A673 (cell line): ENCODE results near the gene ZNF41. TPM values are rescaled to one million over a fixed set of nuclear protein-coding genes. Genes with fewer than 3 reads are reported as not detected.

Experiments used
- BruUV-seq: library from RNA; stranded (reverse); fragments of 400-500 nt; replicated peaks from 2 replicates; lab custom pipeline; 2021; lab: Mats Ljungman, UMichigan
- CTCF ChIA-PET: fragments of 300-600 bp; sonication (Branson Sonifier 250); formaldehyde crosslinking; loops from one replicate; lab custom pipeline; 2022; ENCODE audit warnings: antibody characterized with exemption; lab: Charles Lee
- POLR2A ChIA-PET: fragments of 300-600 bp; sonication (Branson Sonifier 250); formaldehyde crosslinking; loops from one replicate; lab custom pipeline; 2022; ENCODE audit warnings: antibody characterized with exemption; ENCODE audit not compliant: low non-redundant PET; lab: Charles Lee
- DNase-seq: peaks from one replicate; pipeline ENCODE4 v3.0.0-alpha.2; 2015; ENCODE audit warnings: low spot score
- H3K27ac ChIP-seq: fragments of 200-600 bp; sonication (generic); 2 replicates; pipeline ENCODE4 v1.5.1; 2016; ENCODE audit warnings: mixed run types, low read depth, mild to moderate bottlenecking, mixed read lengths, antibody characterized with exemption, low read length; ENCODE audit not compliant: poor library complexity, severe bottlenecking
- H3K27me3 ChIP-seq: fragments of 200-600 bp; sonication (generic); replicated peaks from 2 replicates; pipeline ENCODE4 v1.6.1; 2017; ENCODE audit warnings: mixed run types, low read depth, mild to moderate bottlenecking, mixed read lengths, antibody characterized with exemption, low read length; ENCODE audit not compliant: insufficient read depth, poor library complexity
- H3K36me3 ChIP-seq: fragments of 200-600 bp; sonication (generic); 2 replicates; pipeline ENCODE4 v1.6.1; 2016; ENCODE audit warnings: mixed run types, mild to moderate bottlenecking, mixed read lengths, antibody characterized with exemption, low read length; ENCODE audit not compliant: insufficient read depth, poor library complexity, severe bottlenecking
- H3K4me1 ChIP-seq: fragments of 200-600 bp; sonication (generic); 2 replicates; pipeline ENCODE4 v1.6.1; 2017; ENCODE audit warnings: mixed run types, mild to moderate bottlenecking, mixed read lengths, antibody characterized with exemption, low read length; ENCODE audit not compliant: insufficient read depth, poor library complexity, severe bottlenecking
- H3K4me3 ChIP-seq: fragments of 200-600 bp; sonication (generic); 2 replicates; pipeline ENCODE4 v1.5.1; 2016; ENCODE audit warnings: low read depth, mixed run types, mild to moderate bottlenecking, mixed read lengths, low read length; ENCODE audit not compliant: poor library complexity, severe bottlenecking
- H3K9me3 ChIP-seq: fragments of 200-600 bp; sonication (generic); 2 replicates; pipeline ENCODE4 v1.6.1; 2016; ENCODE audit warnings: mixed run types, low read depth, mild to moderate bottlenecking, mixed read lengths, antibody characterized with exemption, low read length; ENCODE audit not compliant: poor library complexity, severe bottlenecking
- EZH2 ChIP-seq: fragments of 200-600 bp; sonication (generic); IDR thresholded peaks from 2 replicates; pipeline ENCODE4 v1.6.1; 2017; ENCODE audit warnings: borderline replicate concordance, low read depth, mild to moderate bottlenecking, mixed read lengths, antibody characterized with exemption, low read length; ENCODE audit not compliant: poor library complexity, severe bottlenecking
- intact Hi-C: fragments of 100-400 bp; cut with micrococcal nuclease; formaldehyde crosslinking; loops from one replicate; pipeline ENCODE4 v1.10.0; 2022; ENCODE audit not compliant: unreplicated experiment
- total RNA-seq: library from RNA; stranded (reverse); gene quantifications from 2 replicates; pipeline ENCODE4 v1.2.3, GENCODE V29; 2021
- TF ChIP-seq, protein P1 (sequence below): fragments of 300-800, 200-600 bp; sonication (generic); conservative IDR thresholded peaks from 2 replicates; pipeline ENCODE4 v1.5.1; 2017; ENCODE audit warnings: low read depth, mild to moderate bottlenecking, antibody characterized with exemption, low read length, moderate library complexity, mixed read lengths

ZNF41 gene
- total RNA-seq, 1 experiment from 2014 or later = 6.4 TPM

DNA sequence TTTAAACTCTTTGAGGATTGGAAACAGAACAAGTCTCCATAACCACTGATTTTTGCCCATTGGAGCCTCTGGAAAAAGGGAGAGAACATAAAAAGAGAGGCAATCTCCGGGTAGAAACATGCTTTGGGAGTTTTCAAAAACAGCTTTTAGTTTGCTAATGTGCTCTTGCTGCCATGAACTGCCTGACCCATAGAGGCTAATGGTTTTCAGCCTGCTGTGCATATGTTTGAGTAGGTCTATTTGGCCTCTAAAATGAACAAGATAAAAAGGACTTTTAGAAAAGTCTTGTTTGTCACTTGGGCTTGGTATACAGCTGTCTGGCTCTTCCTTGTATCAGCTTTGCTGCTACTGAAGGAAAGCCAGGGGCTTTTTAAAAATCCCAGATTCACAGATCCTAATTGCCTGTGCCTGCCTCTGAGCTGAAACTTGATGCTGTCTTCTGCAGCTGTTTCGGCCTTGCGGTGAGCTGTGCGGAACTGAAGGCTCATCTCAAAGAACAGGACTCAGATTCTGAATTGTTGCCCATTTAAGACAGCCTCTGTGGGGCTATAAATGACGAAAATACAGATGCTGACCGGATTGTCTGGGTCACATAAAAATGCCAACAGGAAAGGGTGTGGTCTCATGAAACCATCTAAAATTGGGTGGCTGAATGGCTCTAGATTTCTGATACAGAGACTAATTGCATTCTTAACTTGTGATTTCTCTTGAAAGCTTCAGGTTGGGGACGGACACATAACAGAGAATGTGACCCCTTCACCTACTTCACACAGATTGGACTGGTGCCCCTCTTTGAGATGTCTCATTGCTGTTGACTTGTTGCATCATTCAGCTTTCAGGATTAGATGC is 18.4 kb upstream of the ZNF41 start:
- H3K27me3 ChIP-seq = no peaks in the 10 kb centered on the region
- peak; percentile 43 for DNase-seq
- H3K36me3 ChIP-seq = no peaks in the 10 kb centered on the region
- POLR2A ChIA-PET = no interaction called here
- TF ChIP-seq, protein P1, sequence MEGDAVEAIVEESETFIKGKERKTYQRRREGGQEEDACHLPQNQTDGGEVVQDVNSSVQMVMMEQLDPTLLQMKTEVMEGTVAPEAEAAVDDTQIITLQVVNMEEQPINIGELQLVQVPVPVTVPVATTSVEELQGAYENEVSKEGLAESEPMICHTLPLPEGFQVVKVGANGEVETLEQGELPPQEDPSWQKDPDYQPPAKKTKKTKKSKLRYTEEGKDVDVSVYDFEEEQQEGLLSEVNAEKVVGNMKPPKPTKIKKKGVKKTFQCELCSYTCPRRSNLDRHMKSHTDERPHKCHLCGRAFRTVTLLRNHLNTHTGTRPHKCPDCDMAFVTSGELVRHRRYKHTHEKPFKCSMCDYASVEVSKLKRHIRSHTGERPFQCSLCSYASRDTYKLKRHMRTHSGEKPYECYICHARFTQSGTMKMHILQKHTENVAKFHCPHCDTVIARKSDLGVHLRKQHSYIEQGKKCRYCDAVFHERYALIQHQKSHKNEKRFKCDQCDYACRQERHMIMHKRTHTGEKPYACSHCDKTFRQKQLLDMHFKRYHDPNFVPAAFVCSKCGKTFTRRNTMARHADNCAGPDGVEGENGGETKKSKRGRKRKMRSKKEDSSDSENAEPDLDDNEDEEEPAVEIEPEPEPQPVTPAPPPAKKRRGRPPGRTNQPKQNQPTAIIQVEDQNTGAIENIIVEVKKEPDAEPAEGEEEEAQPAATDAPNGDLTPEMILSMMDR = no peak
- no peak for TF ChIP-seq EZH2
- H3K4me3 ChIP-seq = no peak overlapping the region
- peaks cover 13% of the 10 kb centered on the region for H3K4me1 ChIP-seq
- intact Hi-C loops = no loop called here
- CTCF ChIA-PET = no interaction called here
- no peaks in the 10 kb centered on the region for H3K9me3 ChIP-seq
- no TSS peak for BruUV-seq
- H3K27ac ChIP-seq = peak overlapping the region; percentile 22

DNA sequence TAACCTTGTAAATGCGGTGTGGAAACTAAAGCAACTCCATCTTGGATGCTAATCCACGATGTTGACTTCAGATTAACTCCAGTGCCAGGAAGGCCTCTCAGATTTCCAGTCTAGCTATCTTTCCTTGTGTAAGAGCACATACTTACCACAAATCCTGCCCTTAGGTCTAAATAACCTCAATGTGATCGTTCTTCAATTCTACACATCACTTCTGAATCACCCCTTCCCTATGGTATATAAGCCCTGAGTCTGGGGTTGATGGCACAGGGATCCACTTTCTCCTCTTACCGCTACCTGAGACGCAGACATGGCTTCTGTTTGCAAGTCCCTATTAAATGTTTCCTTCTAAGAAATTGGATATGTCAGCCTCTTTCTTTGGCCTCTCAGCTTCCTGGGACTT is 17.5 kb upstream of the ZNF41 start:
- POLR2A ChIA-PET = no interaction called here
- no peak for TF ChIP-seq EZH2
- TF ChIP-seq, protein P1 = no peak
- no TSS peak for BruUV-seq

DNA sequence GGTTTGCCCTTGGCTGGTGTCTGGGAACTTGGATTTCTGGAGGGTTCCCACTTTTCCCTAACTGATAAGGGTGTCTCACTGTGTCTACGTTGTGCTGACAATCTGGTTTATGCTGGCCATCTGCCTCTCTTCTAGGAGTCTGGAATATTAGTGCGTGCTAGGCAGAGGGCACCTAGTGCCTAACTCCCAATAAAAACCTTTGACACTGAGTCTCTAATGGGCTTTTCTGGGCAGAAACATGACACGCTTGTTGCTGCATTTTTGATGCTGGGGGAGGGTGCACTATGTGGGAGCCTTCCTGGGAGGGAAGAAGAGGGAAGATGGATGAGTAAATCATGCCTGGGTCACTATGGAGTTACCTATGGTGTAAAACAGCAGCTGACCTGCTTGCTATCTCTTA is 16.3 kb upstream of the ZNF41 start:
- ChIA-PET CTCF (no interaction called here), POLR2A (no interaction called here)
- intact Hi-C loops = loop anchor here (5.0 kb wide), 1 partner anchor 143 kb away; no protein-coding TSS in a partner anchor
- no peaks in the 10 kb centered on the region for H3K9me3 ChIP-seq
- no peaks in the 10 kb centered on the region for H3K27me3 ChIP-seq
- no peak for DNase-seq
- H3K36me3 ChIP-seq = no peaks in the 10 kb centered on the region
- BruUV-seq = no TSS peak
- TF ChIP-seq, protein P1 = no peak
- TF ChIP-seq EZH2 = no peak
- H3K27ac ChIP-seq = no peak overlapping the region
- H3K4me3 ChIP-seq = no peak overlapping the region
- peaks cover 13% of the 10 kb centered on the region for H3K4me1 ChIP-seq

More for the DNA sequence above, 17.5 kb upstream of the ZNF41 start:
- Histone ChIP-seq H3K27me3 (no peaks in the 10 kb centered on the region), H3K27ac (no peak overlapping the region), H3K9me3 (no peaks in the 10 kb centered on the region), H3K4me3 (no peak overlapping the region), H3K36me3 (no peaks in the 10 kb centered on the region), H3K4me1 (peaks cover 13% of the 10 kb centered on the region)
- intact Hi-C loops = no loop called here
- DNase-seq = no peak
- CTCF ChIA-PET = no interaction called here
